Dermis blood vessel endothelial cell (primary cell): ENCODE results near the gene ACACB. TPM values are rescaled to one million over a fixed set of nuclear protein-coding genes. Genes with fewer than 3 reads are reported as not detected.

Experiments used
- DNase-seq: peaks from one replicate; pipeline ENCODE4 v3.0.0; 2010
- total RNA-seq: library from RNA; depleted of rRNA; stranded (reverse); fragments of >200 nt; gene quantifications from 2 replicates; pipeline ENCODE4 v1.2.3, GENCODE V29; 2014

Gene ACACB
- total RNA-seq, 1 donor from 2014 or later: 6.0 TPM

- DNase-seq: no peak
Measured at GRCh38 chr12:109221277-109221931, 105.0 kb downstream of the ACACB start.

- no peak for DNase-seq
Measured at GRCh38 chr12:109222062-109222461, 105.7 kb downstream of the ACACB start.

DNA sequence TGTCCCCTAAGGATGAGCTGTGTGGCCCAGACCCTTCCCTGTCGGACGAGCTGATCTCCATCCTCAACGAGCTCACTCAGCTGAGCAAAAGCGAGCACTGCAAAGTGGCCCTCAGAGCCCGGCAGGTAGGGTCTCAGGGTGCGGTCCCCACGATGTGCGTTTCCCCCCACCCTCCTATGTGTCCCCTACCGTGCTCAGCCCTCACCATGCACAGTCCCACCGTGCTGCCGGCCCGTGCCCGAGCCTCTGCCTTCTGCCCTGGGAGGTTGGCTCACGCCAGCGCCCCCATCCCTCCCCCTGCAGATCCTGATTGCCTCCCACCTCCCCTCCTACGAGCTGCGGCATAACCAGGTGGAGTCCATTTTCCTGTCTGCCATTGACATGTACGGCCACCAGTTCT, 106.1 kb downstream of the ACACB start:
- no peak for DNase-seq

GRCh38 chr12:109223211-109223610, 106.8 kb downstream of the ACACB start:
- no peak for DNase-seq

- no peak for DNase-seq
Measured at GRCh38 chr12:109223868-109224267, 107.5 kb downstream of the ACACB start.

GRCh38 chr12:109228664-109229063, 112.3 kb downstream of the ACACB start:
- no peak for DNase-seq

DNA sequence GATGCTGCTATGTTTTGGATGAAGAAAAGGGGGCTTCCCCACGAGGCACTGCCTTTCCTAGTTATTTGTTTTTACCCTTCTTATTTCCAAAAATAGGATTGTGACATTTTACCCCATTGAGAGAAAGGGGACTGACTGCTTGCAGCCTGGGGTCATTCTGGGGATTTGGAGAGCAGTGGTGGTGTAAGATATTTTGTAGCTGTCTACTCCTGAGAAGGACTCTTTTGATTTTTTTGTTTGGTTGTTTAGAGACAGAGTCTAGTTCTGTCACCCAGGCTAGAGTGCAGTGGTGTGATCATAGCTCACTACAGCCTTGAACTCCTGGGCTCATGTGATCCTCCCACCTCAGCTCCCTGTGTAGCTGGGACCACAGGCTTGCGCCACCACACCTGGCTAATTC, 113.8 kb downstream of the ACACB start:
- DNase-seq: no peak

- DNase-seq: no peak
Measured at GRCh38 chr12:109232731-109233130, 116.3 kb downstream of the ACACB start.

GRCh38 chr12:109234012-109234411, 117.6 kb downstream of the ACACB start:
- no peak for DNase-seq

GRCh38 chr12:109236257-109236656, 119.9 kb downstream of the ACACB start:
- no peak for DNase-seq

GRCh38 chr12:109239179-109239578, 122.8 kb downstream of the ACACB start:
- DNase-seq: no peak

DNA sequence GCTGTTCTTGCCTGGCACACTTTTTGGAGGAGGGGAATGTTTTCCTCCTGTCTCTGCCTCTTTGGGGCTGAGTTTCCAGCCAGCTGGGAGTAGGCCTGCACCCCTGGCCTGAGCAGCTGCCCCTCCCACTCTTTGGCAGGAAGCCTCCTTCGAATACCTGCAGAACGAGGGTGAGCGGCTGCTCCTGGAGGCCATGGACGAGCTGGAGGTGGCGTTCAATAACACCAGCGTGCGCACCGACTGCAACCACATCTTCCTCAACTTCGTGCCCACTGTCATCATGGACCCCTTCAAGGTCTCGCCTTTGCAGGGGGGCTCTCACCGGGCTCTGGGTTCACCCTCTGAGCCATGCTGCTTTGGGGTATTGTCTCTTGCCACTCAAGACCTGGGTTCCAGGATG, 123.3 kb downstream of the ACACB start:
- no peak for DNase-seq

GRCh38 chr12:109240365-109240764, 124.0 kb downstream of the ACACB start:
- DNase-seq: no peak

DNA sequence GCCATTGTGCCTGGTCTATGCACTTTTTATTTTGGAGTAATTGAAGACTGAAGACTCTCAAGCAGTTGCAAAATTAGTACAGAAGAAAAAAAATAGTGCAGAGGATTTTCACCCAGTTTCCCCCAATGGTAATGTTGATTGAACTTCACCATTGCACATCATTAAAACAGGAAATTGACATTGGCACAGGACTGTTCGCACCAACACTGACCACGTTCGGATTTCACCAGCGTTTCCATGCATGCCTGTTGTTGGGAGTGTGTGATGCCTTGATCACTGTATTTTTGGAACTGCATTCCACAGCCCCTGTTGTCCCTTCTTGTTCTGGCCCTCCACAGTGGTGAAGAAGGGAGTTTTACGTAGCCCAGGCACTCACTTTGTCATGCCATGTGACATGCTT, 125.5 kb downstream of the ACACB start:
- no peak for DNase-seq

GRCh38 chr12:109244073-109244472, 127.7 kb downstream of the ACACB start:
- DNase-seq: peak; percentile 82

- DNase-seq: no peak
Measured at GRCh38 chr12:109246221-109246620, 129.8 kb downstream of the ACACB start.

DNA sequence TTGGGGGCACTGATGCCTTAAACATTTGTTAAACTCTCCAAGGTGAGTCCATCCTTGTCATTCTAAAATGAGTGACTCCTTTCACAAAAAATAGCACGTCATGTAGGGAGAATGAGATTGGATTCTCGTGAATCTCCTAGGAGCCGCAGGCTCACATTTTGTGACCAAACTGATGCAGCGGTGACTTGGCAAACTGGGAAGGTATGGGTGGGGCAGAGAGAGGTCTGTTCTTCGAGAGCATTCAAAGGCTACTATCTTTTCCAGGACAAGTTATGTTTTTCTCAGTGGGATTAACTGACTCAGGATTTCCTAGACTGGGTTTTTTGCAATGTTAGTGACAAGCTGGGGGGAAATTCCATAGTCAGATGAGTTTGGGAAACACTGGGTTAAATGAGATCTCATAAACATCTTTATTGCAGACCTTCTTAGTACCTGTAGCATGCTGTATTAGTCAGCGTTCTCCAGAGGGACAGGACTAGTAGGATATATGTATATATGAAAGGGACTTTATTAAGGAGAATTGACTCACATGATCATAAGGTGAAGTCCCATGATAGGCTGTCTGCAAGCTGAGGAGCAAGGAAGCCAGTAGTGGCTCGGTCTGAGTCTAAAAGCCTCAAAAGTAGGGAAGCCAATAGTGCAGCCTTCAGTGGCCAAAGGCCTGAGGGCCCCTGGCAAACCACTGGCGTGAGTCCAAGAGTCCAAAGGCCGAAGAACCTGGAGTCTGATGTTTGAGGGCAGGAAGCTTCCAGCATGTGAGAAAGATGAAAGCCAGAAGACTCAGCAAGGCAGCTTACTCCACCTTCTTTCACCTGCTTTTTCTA, 131.7 kb downstream of the ACACB start:
- DNase-seq: no peak

- no peak for DNase-seq
Measured at GRCh38 chr12:109250523-109250922, 134.1 kb downstream of the ACACB start.

- DNase-seq: no peak
Measured at GRCh38 chr12:109252799-109253198, 136.4 kb downstream of the ACACB start.

DNA sequence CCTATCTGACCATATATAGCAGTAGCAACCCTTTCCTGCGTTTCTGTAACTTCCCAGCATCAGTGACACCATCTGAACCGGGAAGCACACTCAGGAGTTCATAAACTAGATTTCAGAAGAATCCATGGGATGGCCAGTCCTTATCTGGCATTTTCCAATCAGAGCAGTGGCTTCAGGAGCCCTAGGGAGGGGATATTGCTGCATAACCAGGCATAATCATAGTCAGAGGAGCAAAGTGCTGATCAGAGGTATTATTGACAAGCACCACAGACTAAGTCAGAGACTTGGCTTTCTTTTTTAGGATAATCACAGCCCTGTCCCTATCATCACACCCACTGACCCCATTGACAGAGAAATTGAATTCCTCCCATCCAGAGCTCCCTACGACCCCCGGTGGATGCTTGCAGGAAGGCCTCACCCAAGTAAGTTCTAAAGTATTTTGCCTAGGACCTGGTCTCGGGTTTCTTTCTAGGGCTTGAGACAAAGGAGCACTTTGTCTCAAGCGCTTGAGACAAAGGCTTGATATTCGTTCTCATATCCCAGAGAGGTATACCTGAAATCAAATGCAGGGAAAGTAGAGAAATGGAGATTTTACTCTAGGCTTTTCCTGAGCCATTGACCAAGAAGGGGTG, 137.6 kb downstream of the ACACB start:
- no peak for DNase-seq

GRCh38 chr12:109255377-109255776, 139.0 kb downstream of the ACACB start:
- peak; percentile 51 for DNase-seq

DNA sequence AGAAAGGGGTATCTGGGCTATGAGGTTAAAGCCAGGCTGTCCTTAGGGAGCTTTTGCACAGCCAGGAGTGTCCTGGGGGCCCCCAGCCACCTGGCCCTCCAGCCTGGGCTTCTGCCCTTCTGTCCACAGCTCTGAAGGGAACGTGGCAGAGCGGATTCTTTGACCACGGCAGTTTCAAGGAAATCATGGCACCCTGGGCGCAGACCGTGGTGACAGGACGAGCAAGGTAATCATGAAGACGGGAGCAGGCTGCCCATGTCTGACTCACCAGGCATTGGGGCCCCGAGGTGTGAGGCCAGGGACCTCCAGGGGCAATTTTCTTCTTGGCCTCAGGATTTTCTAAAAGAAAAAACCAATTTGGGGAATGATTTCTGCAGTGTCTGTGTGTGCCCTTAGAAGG, 139.6 kb downstream of the ACACB start:
- no peak for DNase-seq

GRCh38 chr12:109258201-109258600, 141.8 kb downstream of the ACACB start:
- DNase-seq: no peak
